Loucy (cell line): ENCODE measurements around the gene ZDHHC22.
A peak's percentile ranks its signal among the peaks of the same experiment; 100 is the strongest.

Experiments
- H2AFZ ChIP-seq: fragments of 200-600 bp; sonication (generic); 2 replicates; pipeline ENCODE4 v1.6.0; 2016; ENCODE audit warnings: antibody characterized with exemption, mild to moderate bottlenecking, low read length, moderate library complexity
- H3F3A ChIP-seq: fragments of 200-600 bp; 2 replicates; pipeline ENCODE4 v1.6.0; 2016; ENCODE audit warnings: antibody characterized with exemption, low read depth, mild to moderate bottlenecking
- H3K27me3 ChIP-seq: fragments of 200-600 bp; sonication (generic); 2 replicates; pipeline ENCODE4 v1.6.1; 2014; ENCODE audit warnings: low read length, mild to moderate bottlenecking; ENCODE audit not compliant: insufficient read depth, poor library complexity, severe bottlenecking
- H3K36me3 ChIP-seq: fragments of 200-600 bp; sonication (generic); 2 replicates; pipeline ENCODE4 v1.6.1; 2016; ENCODE audit warnings: low read length; ENCODE audit not compliant: insufficient read depth
- H3K4me1 ChIP-seq: fragments of 200-600 bp; sonication (generic); 2 replicates; pipeline ENCODE4 v1.5.1; 2014; ENCODE audit warnings: low read length, mild to moderate bottlenecking; ENCODE audit not compliant: insufficient read depth, poor library complexity, severe bottlenecking
- H3K4me2 ChIP-seq: fragments of 200-600 bp; sonication (generic); 2 replicates; pipeline ENCODE4 v1.6.0; 2014; ENCODE audit warnings: antibody characterized with exemption, low read length, low read depth, mild to moderate bottlenecking; ENCODE audit not compliant: poor library complexity, severe bottlenecking
- H3K4me3 ChIP-seq: fragments of 200-600 bp; sonication (generic); 2 replicates; pipeline ENCODE4 v1.5.1; 2014; ENCODE audit warnings: low read length, mild to moderate bottlenecking, mixed read lengths; ENCODE audit not compliant: poor library complexity, severe bottlenecking
- H3K79me2 ChIP-seq: fragments of 200-600 bp; sonication (generic); 2 replicates; pipeline ENCODE4 v1.6.1; 2014; ENCODE audit warnings: low read length; ENCODE audit not compliant: insufficient read depth
- H3K9ac ChIP-seq: fragments of 200-600 bp; sonication (generic); 2 replicates; pipeline ENCODE4 v1.6.0; 2014; ENCODE audit warnings: mild to moderate bottlenecking, low read depth, low read length, moderate library complexity; ENCODE audit not compliant: poor library complexity, severe bottlenecking
- H3K9me2 ChIP-seq: fragments of 200-600 bp; sonication (generic); replicated peaks from 2 replicates; pipeline ENCODE4 v1.6.1; 2016; ENCODE audit warnings: low read depth, low read length, mixed read lengths
- H3K9me3 ChIP-seq: fragments of 200-600 bp; sonication (generic); 2 replicates; pipeline ENCODE4 v1.6.1; 2014; ENCODE audit warnings: mild to moderate bottlenecking, antibody characterized with exemption, low read length, low read depth; ENCODE audit not compliant: insufficient read depth
- H4K20me1 ChIP-seq: fragments of 200-600 bp; sonication (generic); 2 replicates; pipeline ENCODE4 v1.6.0; 2014; ENCODE audit warnings: antibody characterized with exemption, low read length, mild to moderate bottlenecking; ENCODE audit not compliant: insufficient read depth, poor library complexity, severe bottlenecking
- EZH2phosphoT487 ChIP-seq: fragments of 200-600 bp; IDR thresholded peaks from 2 replicates; pipeline ENCODE4 v1.6.1; 2018; ENCODE audit warnings: antibody characterized with exemption, mild to moderate bottlenecking, moderate library complexity, borderline replicate concordance
- TF ChIP-seq, protein P1 (sequence below): fragments of 200-600 bp; sonication (generic); conservative IDR thresholded peaks from 2 replicates; pipeline ENCODE4 v1.5.1; 2014; ENCODE audit warnings: mild to moderate bottlenecking, antibody characterized with exemption, low read length

Gene ZDHHC22

DNA sequence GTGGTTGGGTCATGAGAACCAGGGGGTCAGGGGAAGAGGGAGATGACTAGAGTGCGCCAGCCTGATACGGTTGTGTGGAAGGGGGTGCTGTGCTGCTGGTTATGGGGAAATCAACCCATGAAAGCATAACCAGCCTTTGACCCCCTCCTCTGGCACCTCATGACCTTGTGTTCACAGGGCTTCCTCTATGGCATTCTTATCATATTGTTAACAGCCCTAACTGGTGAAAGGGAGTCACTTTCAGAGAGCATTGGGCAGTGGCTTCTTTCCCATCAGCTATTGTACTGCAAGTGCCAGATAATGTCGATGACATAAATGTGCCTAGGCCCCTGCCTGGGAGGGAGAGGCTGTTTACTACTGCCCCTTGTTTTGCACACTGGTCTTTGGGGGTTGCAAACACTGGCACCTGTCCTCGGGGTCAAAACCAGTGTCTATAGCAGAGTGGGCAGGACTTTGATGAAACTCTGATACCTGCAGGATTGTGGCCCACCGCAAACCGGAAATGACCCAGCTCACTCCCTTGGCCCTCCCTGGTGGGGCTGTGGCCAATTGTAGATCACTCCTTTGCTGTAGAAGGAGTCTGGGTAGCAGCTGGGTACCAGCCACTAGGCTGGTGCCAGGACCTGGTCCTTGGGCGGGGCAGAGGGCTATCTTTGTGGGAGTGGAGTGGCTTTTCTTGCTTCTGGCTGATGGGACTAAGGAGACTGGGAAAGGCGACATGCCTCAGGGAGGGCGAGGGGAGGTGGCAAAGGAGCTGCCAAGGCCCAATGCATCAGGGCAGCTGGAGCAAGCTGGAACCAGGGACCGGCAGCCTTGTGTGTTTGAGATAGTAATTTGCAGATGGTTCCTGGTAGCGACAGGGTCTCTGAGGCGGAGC is 39.4 kb upstream of the ZDHHC22 start:
- Histone ChIP-seq H3K9me3 (no peaks in the 10 kb centered on the region), H3K9ac (no peak overlapping the region), H3K4me2 (peak overlapping the region; percentile 75), H3F3A (no peaks in the 10 kb centered on the region), H2AFZ (peak overlapping the region; percentile 91), H3K79me2 (no peaks in the 10 kb centered on the region), H3K4me1 (peaks cover 11% of the 10 kb centered on the region), H3K27me3 (no peaks in the 10 kb centered on the region), H3K4me3 (peak overlapping the region; percentile 76), H3K9me2 (no peaks in the 10 kb centered on the region), H4K20me1 (no peaks in the 10 kb centered on the region), H3K36me3 (no peaks in the 10 kb centered on the region)
- no peak for TF ChIP-seq EZH2phosphoT487
- TF ChIP-seq, protein P1, sequence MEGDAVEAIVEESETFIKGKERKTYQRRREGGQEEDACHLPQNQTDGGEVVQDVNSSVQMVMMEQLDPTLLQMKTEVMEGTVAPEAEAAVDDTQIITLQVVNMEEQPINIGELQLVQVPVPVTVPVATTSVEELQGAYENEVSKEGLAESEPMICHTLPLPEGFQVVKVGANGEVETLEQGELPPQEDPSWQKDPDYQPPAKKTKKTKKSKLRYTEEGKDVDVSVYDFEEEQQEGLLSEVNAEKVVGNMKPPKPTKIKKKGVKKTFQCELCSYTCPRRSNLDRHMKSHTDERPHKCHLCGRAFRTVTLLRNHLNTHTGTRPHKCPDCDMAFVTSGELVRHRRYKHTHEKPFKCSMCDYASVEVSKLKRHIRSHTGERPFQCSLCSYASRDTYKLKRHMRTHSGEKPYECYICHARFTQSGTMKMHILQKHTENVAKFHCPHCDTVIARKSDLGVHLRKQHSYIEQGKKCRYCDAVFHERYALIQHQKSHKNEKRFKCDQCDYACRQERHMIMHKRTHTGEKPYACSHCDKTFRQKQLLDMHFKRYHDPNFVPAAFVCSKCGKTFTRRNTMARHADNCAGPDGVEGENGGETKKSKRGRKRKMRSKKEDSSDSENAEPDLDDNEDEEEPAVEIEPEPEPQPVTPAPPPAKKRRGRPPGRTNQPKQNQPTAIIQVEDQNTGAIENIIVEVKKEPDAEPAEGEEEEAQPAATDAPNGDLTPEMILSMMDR, result no peak

DNA sequence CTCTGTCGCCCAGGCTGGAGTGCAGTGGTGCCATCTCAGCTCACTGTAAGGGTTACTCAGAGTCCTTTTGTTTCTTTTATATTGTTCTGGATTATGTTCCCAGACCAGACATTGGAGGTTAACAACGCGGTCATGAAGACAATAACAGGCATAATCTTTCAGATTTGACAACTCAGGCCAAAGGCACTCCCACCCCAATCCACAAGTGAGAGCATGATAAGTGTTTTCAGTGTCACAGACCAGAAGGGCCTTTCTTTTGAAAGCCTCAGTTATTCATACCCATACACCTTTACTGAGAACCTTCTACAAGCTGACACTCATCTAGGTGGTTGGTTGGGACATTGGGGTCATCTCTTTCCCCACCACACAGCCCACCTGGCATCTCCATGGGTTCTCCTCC is 37.1 kb upstream of the ZDHHC22 start:
- Histone ChIP-seq H3K79me2 (no peaks in the 10 kb centered on the region), H3K36me3 (no peaks in the 10 kb centered on the region), H2AFZ (no peak overlapping the region), H3K4me2 (no peak overlapping the region), H3K27me3 (no peaks in the 10 kb centered on the region), H3K9me2 (no peaks in the 10 kb centered on the region), H3K9me3 (no peaks in the 10 kb centered on the region), H3F3A (no peaks in the 10 kb centered on the region), H3K4me1 (peaks cover 11% of the 10 kb centered on the region), H4K20me1 (no peaks in the 10 kb centered on the region), H3K4me3 (no peak overlapping the region), H3K9ac (no peak overlapping the region)
- TF ChIP-seq, protein P1, result no peak

DNA sequence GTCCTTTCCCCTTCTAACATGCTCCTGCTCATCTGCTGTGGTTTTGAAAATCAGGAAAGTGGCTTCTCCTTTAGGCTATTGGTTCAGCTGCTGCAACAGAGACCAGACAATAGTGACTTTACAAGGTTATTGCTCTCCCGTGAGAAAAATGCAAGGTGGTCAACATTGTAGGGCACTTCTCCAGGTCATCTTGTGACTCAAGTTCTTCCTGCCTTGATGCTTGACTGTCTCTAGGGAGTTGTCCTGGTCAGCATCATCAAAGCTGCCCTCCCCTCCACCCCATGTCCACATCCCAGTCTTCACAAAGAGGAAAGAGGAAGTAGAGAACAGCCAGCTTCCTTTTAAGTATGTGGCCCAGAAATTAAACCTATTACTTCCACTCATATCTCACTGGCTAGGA is 36.1 kb upstream of the ZDHHC22 start:
- no peak overlapping the region for H3K9ac ChIP-seq
- H3K9me2 ChIP-seq, result no peaks in the 10 kb centered on the region
- no peak overlapping the region for H3K4me3 ChIP-seq
- no peak overlapping the region for H3K4me2 ChIP-seq
- TF ChIP-seq, protein P1, result no peak
- TF ChIP-seq EZH2phosphoT487, result no peak
- H3K36me3 ChIP-seq, result no peaks in the 10 kb centered on the region
- no peaks in the 10 kb centered on the region for H3K9me3 ChIP-seq
- no peaks in the 10 kb centered on the region for H4K20me1 ChIP-seq
- no peaks in the 10 kb centered on the region for H3K27me3 ChIP-seq
- no peaks in the 10 kb centered on the region for H3F3A ChIP-seq
- peaks cover 11% of the 10 kb centered on the region for H3K4me1 ChIP-seq
- H3K79me2 ChIP-seq, result no peaks in the 10 kb centered on the region
- H2AFZ ChIP-seq, result no peak overlapping the region
